Stimulated activated naive CD8-positive, alpha-beta T cell treated with anti-CD3 and anti-CD28 coated beads, Interleukin-15, Interleukin-2, amounts not matched to agents 100 U/mL and 50 U/mL, for 24 hours (primary cell): ENCODE data around the gene NTRK3.

ENCODE experiments used
- ATAC-seq: fragments of 150-1000 bp; cut with Tn5 transposase; one replicate; pipeline ENCODE4 v1.10.0; 2021
- DNase-seq: peaks from one replicate; pipeline ENCODE4 v3.0.0; 2021

The NTRK3 gene

GRCh38 chr15:88118741-88119140 is 137.8 kb downstream of the NTRK3 start:
- no peak for DNase-seq
- ATAC-seq = no peak

DNA sequence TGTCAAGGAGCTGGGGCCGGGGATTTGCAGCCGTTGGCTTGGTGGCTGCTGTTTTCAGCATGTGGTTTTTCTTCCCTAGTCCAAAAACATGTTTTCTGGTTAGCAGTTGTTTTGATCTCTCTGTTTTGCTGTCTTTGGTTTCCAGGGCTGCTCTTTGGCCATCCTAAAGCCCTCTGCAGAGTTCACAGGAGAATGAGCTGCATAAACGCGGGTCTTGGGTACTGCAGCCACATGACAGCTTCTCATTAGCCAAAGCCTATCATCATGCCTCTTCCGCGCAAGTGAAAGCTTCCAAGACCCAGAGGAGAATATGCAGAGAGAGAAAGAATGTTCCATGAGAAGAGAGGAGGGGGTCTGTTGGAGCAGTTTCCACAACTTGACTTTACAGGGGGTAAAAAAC is 138.5 kb downstream of the NTRK3 start:
- DNase-seq (no peak), ATAC-seq (no peak)

GRCh38 chr15:88115486-88116152 is 140.9 kb downstream of the NTRK3 start:
- DNase-seq = no peak
- ATAC-seq = no peak

GRCh38 chr15:88113613-88114308 is 142.8 kb downstream of the NTRK3 start:
- no peak for DNase-seq
- no peak for ATAC-seq

GRCh38 chr15:88108991-88109390 is 147.5 kb downstream of the NTRK3 start:
- DNase-seq (no peak), ATAC-seq (no peak)

DNA sequence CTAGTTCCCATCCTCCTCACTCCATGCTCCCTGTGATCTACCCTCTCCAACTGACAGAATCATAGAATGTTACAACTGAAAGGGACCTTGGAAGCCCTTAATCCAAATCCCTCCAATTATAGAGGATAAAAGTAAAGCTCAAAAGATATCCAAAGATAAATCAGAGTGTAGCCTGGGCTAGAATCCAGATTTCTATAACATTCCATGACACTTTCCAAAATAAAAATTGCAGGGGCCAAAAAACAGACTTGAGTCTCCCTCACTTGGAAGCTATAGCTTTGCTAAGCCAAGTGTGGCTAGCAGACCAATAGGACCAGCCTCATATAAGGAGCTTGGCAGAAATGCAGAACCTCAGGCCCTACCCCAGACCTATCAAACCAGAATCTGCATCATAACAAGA is 148.1 kb downstream of the NTRK3 start:
- ATAC-seq = no peak
- no peak for DNase-seq

DNA sequence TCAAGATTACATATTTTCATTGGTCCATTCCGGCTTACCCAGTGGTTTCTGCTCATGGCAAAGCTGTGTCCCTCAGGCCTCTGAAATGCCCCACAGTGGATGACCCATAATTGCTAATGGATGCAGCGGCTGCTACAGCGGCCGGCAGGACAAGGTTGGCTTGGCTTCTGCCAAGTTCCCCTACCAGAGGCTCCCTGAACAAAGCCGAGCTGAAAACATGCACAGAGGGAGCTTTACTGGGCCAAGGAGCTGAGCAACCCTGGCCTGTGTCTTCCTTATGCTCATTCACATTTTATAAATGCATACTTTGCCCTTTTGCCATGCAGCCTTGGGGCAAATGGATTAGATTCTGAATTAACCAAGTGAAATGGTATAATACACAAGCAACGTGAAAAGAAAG is 150.5 kb downstream of the NTRK3 start:
- no peak for ATAC-seq
- no peak for DNase-seq

DNA sequence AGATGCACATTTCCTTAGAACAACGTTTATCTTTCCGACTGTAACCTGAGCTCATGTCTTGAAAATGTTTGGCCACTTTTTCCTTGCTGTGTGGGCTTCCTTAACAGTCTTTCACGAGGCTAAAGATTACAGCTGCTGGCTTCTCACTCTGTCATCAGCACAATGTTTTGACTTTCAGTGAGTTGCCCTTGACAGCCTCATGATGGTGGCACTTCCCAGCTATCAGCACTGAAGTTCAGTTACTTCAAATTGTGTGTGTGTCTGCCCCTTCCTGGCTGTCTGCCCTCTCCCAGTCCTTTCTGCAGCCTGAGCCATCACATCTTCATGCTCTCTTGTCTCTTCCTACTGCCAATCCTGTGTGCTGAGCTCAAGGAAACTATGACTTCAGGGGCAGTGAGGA is 152.2 kb downstream of the NTRK3 start:
- ATAC-seq (no peak), DNase-seq (no peak)

- DNase-seq (no peak), ATAC-seq (no peak)
Observed at GRCh38 chr15:88100181-88100580, 156.4 kb downstream of the NTRK3 start.

- DNase-seq (no peak), ATAC-seq (no peak)
Observed at GRCh38 chr15:88098361-88098760, 158.2 kb downstream of the NTRK3 start.

DNA sequence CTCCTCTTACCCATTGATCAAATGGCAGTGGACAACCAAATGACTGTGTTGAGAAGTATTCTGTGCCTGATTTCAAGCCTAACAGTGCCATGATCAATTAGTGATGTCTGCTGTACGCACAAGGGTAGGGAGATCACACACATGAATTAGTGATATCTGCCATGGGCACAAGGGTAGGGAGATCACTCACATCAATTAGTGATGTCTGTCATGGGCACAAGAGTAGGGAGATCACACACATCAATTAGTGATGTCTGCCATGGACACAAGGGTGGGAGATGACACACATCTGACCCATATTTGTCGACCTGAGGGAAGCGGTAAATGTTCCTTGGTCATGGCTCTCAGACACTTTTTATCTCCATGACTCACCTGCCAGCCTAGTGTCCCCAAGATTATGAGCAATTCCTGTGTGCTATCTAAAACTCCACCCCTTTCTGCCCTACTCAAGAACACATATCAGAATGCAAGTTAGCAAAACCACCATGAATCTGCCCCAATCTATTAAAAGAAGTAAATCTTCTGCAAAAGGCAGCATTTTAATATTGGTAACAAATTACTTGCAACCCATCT is 165.0 kb downstream of the NTRK3 start:
- no peak for DNase-seq
- ATAC-seq = no peak

DNA sequence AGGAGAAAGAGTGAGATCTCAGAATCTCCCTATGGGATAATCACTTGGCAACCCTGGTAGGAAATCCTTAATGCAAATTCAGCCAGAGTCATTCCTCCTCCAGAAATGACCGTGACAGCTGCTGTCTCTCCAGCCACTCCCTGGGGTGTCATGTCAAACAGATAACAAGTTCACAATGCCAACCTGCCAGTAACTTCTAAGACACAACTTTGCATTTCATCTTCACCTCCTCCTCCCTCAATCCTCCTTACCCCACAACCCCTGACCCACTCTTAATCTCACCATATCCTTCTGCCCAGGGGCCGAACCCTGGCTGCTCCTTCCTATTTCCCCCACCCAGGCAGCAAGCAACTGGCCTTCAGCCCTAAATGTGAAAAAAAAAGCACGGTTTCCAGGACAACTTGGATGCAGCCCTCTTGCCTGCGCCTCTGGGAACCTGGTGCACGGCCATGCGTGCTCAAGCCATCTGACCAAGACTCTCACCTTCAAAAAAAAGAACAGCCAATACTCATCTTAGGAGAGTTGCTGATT is 166.0 kb downstream of the NTRK3 start:
- no peak for DNase-seq
- no peak for ATAC-seq

GRCh38 chr15:88089731-88090130 is 166.8 kb downstream of the NTRK3 start:
- DNase-seq = no peak
- ATAC-seq = peak; percentile 6

DNA sequence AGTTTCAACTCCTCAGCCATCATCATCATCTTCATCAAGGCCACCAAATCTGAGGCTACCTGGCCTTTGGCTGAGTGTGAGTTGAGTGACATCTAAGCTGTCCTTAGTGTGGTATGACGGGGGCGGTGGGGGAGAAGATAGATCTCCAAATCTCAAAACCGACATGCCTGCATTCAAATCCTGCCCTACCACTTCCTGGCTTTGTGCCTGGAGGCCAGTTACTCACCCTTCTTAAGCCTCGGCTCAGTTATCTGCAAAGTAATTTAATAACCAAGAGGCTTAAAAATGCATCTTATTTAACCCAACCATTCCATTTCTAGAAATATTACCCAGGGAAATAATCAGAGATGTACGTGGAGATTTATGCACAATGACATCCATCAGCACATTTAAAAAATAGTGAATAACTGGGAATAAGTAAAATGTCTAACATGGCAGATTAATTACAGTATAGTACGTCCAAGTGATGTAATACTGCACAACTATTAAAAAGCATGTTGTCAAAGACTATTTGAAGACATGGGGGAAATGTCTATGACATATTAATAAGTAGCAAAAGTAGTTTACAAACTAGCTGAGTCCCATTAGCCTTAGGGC is 167.4 kb downstream of the NTRK3 start:
- no peak for ATAC-seq

DNA sequence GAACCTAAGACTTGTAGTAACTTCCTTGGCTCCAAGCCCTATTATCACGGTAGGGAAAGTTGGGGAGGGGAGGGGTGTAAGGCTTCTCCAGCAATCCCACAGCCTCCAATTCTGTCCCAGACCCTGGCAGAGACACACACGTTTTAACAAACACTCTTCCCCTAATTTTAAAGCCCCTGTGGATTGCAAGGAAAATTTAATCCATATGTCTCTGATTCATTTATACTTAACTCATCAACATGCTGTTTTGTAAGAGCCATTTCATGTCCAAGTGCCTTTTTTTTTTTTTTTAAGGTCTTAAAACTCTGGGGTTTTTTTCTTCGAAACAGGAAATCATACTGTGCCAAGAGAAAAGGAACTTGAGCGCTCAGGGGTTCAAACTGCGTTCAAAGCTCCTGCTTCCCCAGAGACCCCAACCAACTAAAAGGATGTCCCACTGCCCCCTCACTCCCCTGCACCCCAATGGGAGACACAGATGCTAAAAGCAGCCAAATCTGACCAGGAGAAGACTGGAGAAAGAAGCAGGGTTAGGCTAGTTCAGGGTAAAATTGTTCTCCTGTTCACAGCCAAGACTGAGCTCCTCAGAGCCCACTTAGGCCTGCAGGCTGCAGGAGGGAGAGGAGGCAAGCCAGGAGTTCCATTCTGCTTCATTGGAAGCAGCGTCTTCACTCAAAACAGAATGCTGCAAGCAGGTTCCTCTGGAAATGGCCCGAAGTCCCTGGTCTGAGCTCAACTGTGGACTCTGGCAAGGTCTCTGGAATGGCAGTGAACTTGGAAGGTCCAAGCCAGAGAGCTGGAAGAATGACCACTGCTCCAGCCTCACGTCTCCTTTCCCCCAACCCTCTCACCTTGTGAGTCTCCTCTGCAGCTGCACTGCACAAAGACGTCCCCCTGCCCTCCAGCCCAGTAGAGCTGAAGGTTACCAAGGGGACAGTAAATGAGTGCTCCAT is 172.5 kb downstream of the NTRK3 start:
- DNase-seq = no peak
- ATAC-seq = no peak

More for the DNA sequence above, 167.4 kb downstream of the NTRK3 start:
- DNase-seq = no peak

DNA sequence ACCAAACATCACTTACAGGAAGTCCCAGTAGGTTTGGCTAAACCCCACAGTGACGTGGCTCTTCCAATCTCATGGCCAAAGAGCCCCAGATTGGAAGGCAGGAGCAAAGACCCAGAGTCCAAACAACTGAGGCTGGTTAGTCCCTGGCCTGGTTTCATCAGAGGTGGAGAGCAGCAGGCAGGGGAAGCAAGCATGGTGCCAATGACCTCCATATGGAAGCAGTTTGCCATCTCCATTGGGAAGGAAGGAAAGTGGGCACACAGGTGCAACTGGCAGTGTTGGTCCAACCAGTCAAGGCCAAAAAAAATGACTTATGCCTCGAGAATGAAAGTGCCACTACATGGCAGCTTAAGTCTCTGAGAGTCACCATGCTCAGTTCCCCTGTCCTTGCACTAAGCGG is 175.9 kb downstream of the NTRK3 start:
- no peak for ATAC-seq
- DNase-seq = no peak

- DNase-seq (no peak), ATAC-seq (no peak)
Observed at GRCh38 chr15:88077296-88078020, 179.1 kb downstream of the NTRK3 start.

DNA sequence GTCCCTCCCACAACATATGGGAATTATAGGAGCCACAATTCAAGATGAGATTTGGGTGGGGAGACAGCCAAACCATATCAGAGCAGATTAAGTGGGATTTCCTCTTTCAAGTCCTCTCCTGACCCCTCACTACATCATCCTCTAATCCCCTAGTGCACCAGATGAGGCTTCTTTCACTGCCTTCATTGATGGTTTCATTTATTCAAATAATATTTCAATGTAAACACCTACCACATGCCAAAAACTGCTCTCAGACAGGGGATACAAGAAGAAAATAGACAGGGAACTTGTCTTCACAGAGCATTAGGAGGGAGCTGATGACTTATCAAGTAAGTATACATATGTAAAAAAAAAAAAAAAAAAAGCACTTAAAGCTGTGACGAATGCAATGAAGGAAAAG is 180.2 kb downstream of the NTRK3 start:
- ATAC-seq (no peak), DNase-seq (no peak)

DNA sequence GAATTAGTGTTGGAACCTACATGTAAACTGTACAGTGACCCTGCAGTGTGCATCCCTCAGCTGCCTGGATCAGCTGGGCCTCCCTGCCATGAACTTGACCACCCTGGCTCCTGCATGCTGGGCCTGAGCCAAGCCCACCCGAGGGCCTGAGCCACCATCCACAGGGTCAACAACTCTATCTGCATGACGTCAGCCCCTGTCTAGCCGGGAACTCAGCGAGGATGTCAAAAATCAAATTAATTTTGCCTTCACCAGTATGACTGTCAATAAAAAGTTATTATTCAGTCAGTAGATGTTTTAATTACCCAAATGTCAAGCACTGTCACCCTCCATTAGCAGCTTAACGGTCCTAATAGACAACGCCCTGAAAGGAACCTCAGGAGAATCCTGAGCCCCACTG is 181.4 kb downstream of the NTRK3 start:
- ATAC-seq (no peak), DNase-seq (no peak)

DNA sequence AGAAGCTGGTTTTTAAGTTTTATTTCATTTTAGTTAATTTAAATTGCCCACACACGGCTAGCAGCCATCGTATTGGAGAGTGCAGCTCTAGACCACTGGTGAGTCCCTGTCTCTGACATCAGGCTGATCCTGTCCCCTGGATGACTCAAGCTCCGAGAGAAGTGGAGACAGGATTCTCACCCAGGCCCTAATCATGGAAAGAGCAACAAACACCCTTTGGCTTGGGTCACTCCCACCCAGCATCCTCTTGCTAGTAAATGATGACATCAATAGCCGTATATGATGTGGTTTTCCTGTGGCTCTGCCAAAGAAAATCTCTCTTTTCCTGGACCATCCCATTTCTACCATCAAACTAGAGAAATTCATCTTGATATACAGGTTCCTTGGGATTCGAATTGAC is 182.2 kb downstream of the NTRK3 start:
- DNase-seq = no peak

GRCh38 chr15:88073391-88073691 is 183.2 kb downstream of the NTRK3 start:
- DNase-seq (no peak), ATAC-seq (no peak)

More for the DNA sequence above, 182.2 kb downstream of the NTRK3 start:
- ATAC-seq = no peak
